H1 (cell line): ENCODE measurements around the gene EIF2AK2. TPM values are rescaled to one million over a fixed set of nuclear protein-coding genes. Genes with fewer than 3 reads are reported as not detected.

Experiments used
- CTCF ChIA-PET: fragments of 300-600 bp; sonication (Branson Sonifier 250); formaldehyde crosslinking; loops from one replicate; lab custom pipeline; 2021; ENCODE audit not compliant: partially characterized antibody; lab: Charles Lee
- POLR2A ChIA-PET: fragments of 300-600 bp; sonication (Branson Sonifier 250); formaldehyde crosslinking; loops from one replicate; lab custom pipeline; 2021; ENCODE audit warnings: inconsistent platforms; ENCODE audit not compliant: partially characterized antibody; lab: Charles Lee
- DNase-seq, 2 experiments: peaks; one replicate each; pipeline versions ENCODE4 v3.0.0 to v3.0.0-alpha.2; 2010 to 2022; ENCODE audit warnings: low spot score in 2 of 2, low read depth in 1 of 2, mixed read lengths in 1 of 2
- FAIRE-seq: peaks from 2 replicates; lab custom pipeline; 2011; peaks lifted over from hg19 to GRCh38; lab: Jason Lieb, UNC
- H2AFZ ChIP-seq: 2 replicates; pipeline ENCODE4 v1.8.1; 2012; ENCODE audit warnings: low read length, inconsistent platforms
- H2AK5ac ChIP-seq: 2 replicates; pipeline ENCODE4 v1.6.1; 2013; ENCODE audit warnings: low read depth, low read length
- H2BK120ac ChIP-seq: replicated peaks from 2 replicates; pipeline ENCODE3; 2013; ENCODE audit warnings: low read depth, low read length, inconsistent platforms
- H2BK12ac ChIP-seq: 2 replicates; pipeline ENCODE4 v1.6.1; 2013; ENCODE audit warnings: low read depth, low read length
- H2BK15ac ChIP-seq: 2 replicates; pipeline ENCODE4 v1.6.1; 2013; ENCODE audit warnings: low read length
- H2BK20ac ChIP-seq: 2 replicates; pipeline ENCODE4 v1.6.1; 2013; ENCODE audit warnings: low read length
- H2BK5ac ChIP-seq: 2 replicates; pipeline ENCODE4 v1.6.1; 2013; ENCODE audit warnings: low read depth, low read length
- H3K14ac ChIP-seq: 2 replicates; pipeline ENCODE4 v1.6.1; 2013; ENCODE audit warnings: inconsistent platforms; ENCODE audit not compliant: insufficient read length
- H3K18ac ChIP-seq: 2 replicates; pipeline ENCODE4 v1.6.1; 2013; ENCODE audit warnings: low read length; ENCODE audit errors: extremely low read depth
- H3K23ac ChIP-seq: 2 replicates; pipeline ENCODE4 v1.6.1; 2013; ENCODE audit warnings: inconsistent platforms; ENCODE audit not compliant: insufficient read length
- H3K23me2 ChIP-seq: 2 replicates; pipeline ENCODE4 v1.6.1; 2013; ENCODE audit warnings: low read depth, low read length
- H3K27ac ChIP-seq: 2 replicates; pipeline ENCODE4 v1.6.1; 2011; ENCODE audit warnings: low read depth, low read length, inconsistent platforms
- H3K27me3 ChIP-seq, 4 experiments: replicated peaks in 1 of 4; 1 replicate in 1 of 4; 2 replicates in 3 of 4; pipeline versions ENCODE4 v1.6.1 to v1.8.1; 2011 to 2013; ENCODE audit warnings: low read length in 3 of 4, mild to moderate bottlenecking in 3 of 4, inconsistent platforms in 2 of 4, mixed read lengths in 2 of 4, moderate library complexity in 1 of 4; ENCODE audit not compliant: control insufficient read depth in 3 of 4, insufficient read depth in 3 of 4; ENCODE audit errors: extremely low read depth in 1 of 4
- H3K36me3 ChIP-seq, 4 experiments: 2 replicates each; pipeline versions ENCODE4 v1.6.1 to v1.8.1; 2011 to 2013; ENCODE audit warnings: mild to moderate bottlenecking in 4 of 4, low read length in 3 of 4, moderate library complexity in 2 of 4, control low read depth in 1 of 4, inconsistent platforms in 1 of 4; ENCODE audit not compliant: insufficient read depth in 4 of 4, control insufficient read depth in 2 of 4
- H3K4ac ChIP-seq: replicated peaks from 2 replicates; pipeline ENCODE3; 2013; ENCODE audit warnings: low read length, low read depth, mixed read lengths, inconsistent platforms; ENCODE audit not compliant: insufficient read length
- H3K4me1 ChIP-seq, 4 experiments: replicated peaks in 1 of 4; 1 replicate in 1 of 4; 2 replicates in 3 of 4; pipeline versions ENCODE4 v1.6.1 to v1.8.1; 2011 to 2013; ENCODE audit warnings: low read length in 3 of 4, inconsistent platforms in 2 of 4, mixed read lengths in 1 of 4; ENCODE audit not compliant: insufficient read depth in 4 of 4, control insufficient read depth in 3 of 4
- H3K4me2 ChIP-seq, 2 experiments: 2 replicates each; pipeline versions ENCODE4 v1.6.1 to v1.8.1; 2011 to 2013; ENCODE audit warnings: low read depth in 2 of 2, low read length in 2 of 2, control low read depth in 1 of 2, inconsistent platforms in 1 of 2, mild to moderate bottlenecking in 1 of 2; ENCODE audit not compliant: insufficient read depth in 1 of 2
- H3K4me3 ChIP-seq, 4 experiments: fragments of 200-600, 300-600 bp in 1 of 4; sonication (generic), shearing (Covaris generic), sonication (Bioruptor Twin) in 1 of 4; 2 replicates each; pipeline versions ENCODE4 v1.5.1 to v1.8.1; 2011 to 2016; ENCODE audit warnings: low read length in 4 of 4, low read depth in 3 of 4, control low read depth in 2 of 4, inconsistent platforms in 2 of 4, mild to moderate bottlenecking in 2 of 4, mixed read lengths in 1 of 4, moderate library complexity in 1 of 4; ENCODE audit not compliant: insufficient read depth in 2 of 4; ENCODE audit errors: extremely low read depth in 1 of 4
- H3K56ac ChIP-seq: replicated peaks from 2 replicates; pipeline ENCODE3; 2013; ENCODE audit warnings: low read depth, mild to moderate bottlenecking, mixed read lengths, low read length, inconsistent platforms; ENCODE audit not compliant: insufficient read length
- H3K79me1 ChIP-seq: 2 replicates; pipeline ENCODE4 v1.6.1; 2013; ENCODE audit warnings: low read depth, low read length, control low read depth
- H3K79me2 ChIP-seq, 2 experiments: 2 replicates each; pipeline versions ENCODE4 v1.6.1 to v1.8.1; 2012 to 2013; ENCODE audit warnings: low read length in 2 of 2, mild to moderate bottlenecking in 2 of 2, inconsistent platforms in 1 of 2; ENCODE audit not compliant: insufficient read depth in 2 of 2, control insufficient read depth in 1 of 2
- H3K9ac ChIP-seq, 4 experiments: replicated peaks in 1 of 4; 1 replicate in 1 of 4; 2 replicates in 3 of 4; pipeline versions ENCODE4 v1.6.1 to v1.8.1; 2011 to 2013; ENCODE audit warnings: low read depth in 3 of 4, low read length in 3 of 4, control low read depth in 2 of 4, mild to moderate bottlenecking in 2 of 4, moderate library complexity in 2 of 4, inconsistent platforms in 1 of 4; ENCODE audit errors: extremely low read depth in 1 of 4
- H3K9me3 ChIP-seq, 2 experiments: 2 replicates each; pipeline versions ENCODE4 v1.6.1 to v1.8.1; 2012 to 2013; ENCODE audit warnings: mild to moderate bottlenecking in 2 of 2, moderate library complexity in 2 of 2, control low read depth in 1 of 2, inconsistent platforms in 1 of 2, low read depth in 1 of 2, low read length in 1 of 2, mixed read lengths in 1 of 2; ENCODE audit not compliant: insufficient read depth in 2 of 2
- H4K20me1 ChIP-seq, 2 experiments: replicated peaks in 1 of 2; 2 replicates each; pipeline versions ENCODE3 to v1.8.1; 2011 to 2013; ENCODE audit warnings: inconsistent platforms in 2 of 2, low read length in 2 of 2, mild to moderate bottlenecking in 1 of 2; ENCODE audit not compliant: insufficient read depth in 2 of 2, control insufficient read depth in 1 of 2
- H4K5ac ChIP-seq: 2 replicates; pipeline ENCODE4 v1.6.1; 2013; ENCODE audit warnings: low read length, low read depth, mixed read lengths, inconsistent platforms; ENCODE audit not compliant: insufficient read length
- H4K8ac ChIP-seq: 2 replicates; pipeline ENCODE4 v1.8.0; 2013; ENCODE audit warnings: mild to moderate bottlenecking, moderate library complexity, low read length, inconsistent platforms; ENCODE audit not compliant: insufficient read depth; ENCODE audit errors: extremely low read depth
- H4K91ac ChIP-seq: replicated peaks from 2 replicates; pipeline ENCODE3; 2013; ENCODE audit warnings: low read length, mixed read lengths, inconsistent platforms; ENCODE audit not compliant: insufficient read length
- BRCA1 ChIP-seq: IDR thresholded peaks from 2 replicates; pipeline ENCODE4 v1.6.1; 2012; ENCODE audit warnings: low read depth, low read length, improper control_type of control experiment
- EGR1 ChIP-seq: IDR thresholded peaks from 2 replicates; pipeline ENCODE4 v1.6.1; 2011; ENCODE audit warnings: low read depth, low read length, borderline replicate concordance
- POLR2AphosphoS5 ChIP-seq: IDR thresholded peaks from 2 replicates; pipeline ENCODE4 v1.6.1; 2011; ENCODE audit warnings: low read depth, low read length
- YY1 ChIP-seq: IDR thresholded peaks from 2 replicates; pipeline ENCODE4 v1.6.1; 2011; ENCODE audit warnings: low read depth, mild to moderate bottlenecking, low read length
- WGBS, 2 experiments: shearing (Covaris generic) in 1 of 2; methylation state at CpG; one replicate each; pipeline versions ENCODE4 v1.1.6 to v1.1.7; 2013 to 2015; ENCODE audit warnings: low lambda C conversion rate in 2 of 2, mixed read lengths in 2 of 2, inconsistent platforms in 1 of 2, low coverage in 1 of 2, missing lambda C conversion rate in 1 of 2; ENCODE audit not compliant: insufficient replicate concordance in 2 of 2, insufficient coverage in 1 of 2, insufficient read length in 1 of 2; ENCODE audit errors: extremely low coverage in 1 of 2, missing lambda C conversion rate in 1 of 2; 5-methylcytosine and 5-hydroxymethylcytosine counted together
- polyA plus RNA-seq, 7 experiments: library from polyadenylated mRNA; depleted of rRNA in 3 of 7; stranded (reverse) in 5 of 7; unstranded in 2 of 7; fragments of >200 nt in 5 of 7; fragments of 200-250 nt in 2 of 7; gene quantifications; 1 replicate in 5 of 7; 2 replicates in 1 of 7; 4 replicates in 1 of 7; pipeline versions ENCODE4 v1.2.1 to v1.2.3, GENCODE V29; 2011 to 2013; ENCODE audit warnings: missing spikeins in 2 of 7, mixed read lengths in 2 of 7
- total RNA-seq: library from RNA; stranded (reverse); fragmentation: NEBNext Ultra II Directional; extraction: Animal tissue kit (Norgen Biotek cat#: 25700); gene quantifications from 2 replicates; pipeline ENCODE4 v1.2.1, GENCODE V29; 2021
- TF ChIP-seq, protein P1 (sequence below): IDR thresholded peaks from 2 replicates; pipeline ENCODE4 v1.6.1; 2012; ENCODE audit warnings: inconsistent platforms

Gene EIF2AK2
- total and polyA plus RNA-seq, 2 of the 8 experiments (the other 6 are each of a cell fraction or from before 2014, with no cell fraction given): 13.1 to 46.9 TPM

DNA sequence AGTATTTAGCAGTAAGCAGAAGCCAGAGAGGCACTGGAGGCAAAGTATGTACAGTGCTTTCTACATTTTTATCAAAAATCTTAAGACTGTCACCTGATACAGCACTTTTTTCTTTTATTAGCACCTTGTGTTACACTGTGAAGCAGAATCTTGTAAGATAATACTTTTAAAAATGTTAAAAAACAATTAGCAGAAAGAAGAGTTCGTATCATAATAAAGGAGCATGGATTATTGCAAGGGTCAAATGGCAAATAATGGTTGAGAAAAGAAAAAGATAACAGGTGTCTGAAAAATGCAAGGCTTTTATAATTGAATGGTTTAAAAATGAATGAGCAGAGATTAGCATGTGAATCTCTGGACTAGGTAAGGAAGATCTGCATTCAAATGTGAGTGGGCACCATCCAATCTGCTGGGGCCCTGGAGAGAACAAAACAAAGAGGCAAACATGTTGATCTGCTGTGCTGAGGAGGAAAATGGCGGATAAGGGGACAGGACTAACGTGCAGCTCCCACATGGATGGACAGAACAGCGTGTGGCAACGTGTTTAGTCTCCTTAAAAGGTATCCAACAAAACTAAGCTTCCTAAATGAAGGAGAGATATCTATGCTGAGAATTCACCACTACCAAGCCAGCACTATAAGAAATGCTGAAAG, 49.0 kb upstream of the EIF2AK2 start:
- Histone ChIP-seq H4K8ac (no peak overlapping the region), H2BK120ac (peak overlapping the region; percentile 52), H2BK15ac (no peak overlapping the region), H3K79me2 (peaks cover 0 to 50% of the 10 kb centered on the region in 2 experiments; a peak in 2 of 4 replicates), H2BK12ac (peak overlapping the region; percentile 94; the same call in 1 of the 2 replicates), H3K4me2 (peak overlapping the region; percentile 37 to 45; a peak in 3 of 4 replicates), H4K20me1 (peaks cover 0 to 2% of the 10 kb centered on the region in 2 experiments), H3K27ac (peak overlapping the region; percentile 83), H4K91ac (peak overlapping the region; percentile 93), H4K5ac (peak overlapping the region; percentile 78), H3K9ac (peak overlapping the region in 3 of 4 experiments; percentile 0 to 24 (median 20); a peak in 3 of 7 replicates), H2BK20ac (peak overlapping the region; percentile 36; the same call in 1 of the 2 replicates), H3K79me1 (no peaks in the 10 kb centered on the region), H3K4me1 (peaks cover 0 to 7% (median 0%) of the 10 kb centered on the region in 4 experiments; a peak in 2 of 7 replicates), H3K56ac (peak overlapping the region; percentile 20), H3K4ac (no peak overlapping the region), H3K23me2 (no peaks in the 10 kb centered on the region), H3K9me3 (peaks cover 9 to 18% of the 10 kb centered on the region in 2 experiments), H3K18ac (0 out of 2 replicates have a peak overlapping the region, but pooled peaks have one; percentile 49), H3K27me3 (no peaks in the 10 kb centered on the region), H2BK5ac (peak overlapping the region; percentile 97), H3K4me3 (peak overlapping the region in 1 of 4 experiments; percentile 49; a peak in 1 of 8 replicates), H2AK5ac (peak overlapping the region; percentile 2; the same call in 1 of the 2 replicates), H3K23ac (no peak overlapping the region), H2AFZ (no peak overlapping the region), H3K14ac (no peak overlapping the region), H3K36me3 (peaks cover 13 to 83% (median 53%) of the 10 kb centered on the region in 4 experiments)
- DNase-seq (peak in 1 of 2 experiments; percentile 79), FAIRE-seq (peak; percentile 99)
- CTCF ChIA-PET: interaction anchor here (0.7 to 2.4 kb wide), 2 partner anchors 14 to 37 kb away, joined by 3 to 12 read pairs; no protein-coding TSS in a partner anchor
- 4% methylated on average over 5 of the region's 5 CpGs; no CpG with 5 or more reads in 1 of the 2 experiments for whole genome bisulfite sequencing, 2 experiments
- POLR2A ChIA-PET: interaction anchor here (0.7 to 2.1 kb wide), 13 partner anchors 8 to 29 kb away, joined by 3 to 26 read pairs (median 4); partner anchors contain the start of gene CEBPZOS
- TF ChIP-seq POLR2AphosphoS5: peak; percentile 96
- TF ChIP-seq, protein P1, sequence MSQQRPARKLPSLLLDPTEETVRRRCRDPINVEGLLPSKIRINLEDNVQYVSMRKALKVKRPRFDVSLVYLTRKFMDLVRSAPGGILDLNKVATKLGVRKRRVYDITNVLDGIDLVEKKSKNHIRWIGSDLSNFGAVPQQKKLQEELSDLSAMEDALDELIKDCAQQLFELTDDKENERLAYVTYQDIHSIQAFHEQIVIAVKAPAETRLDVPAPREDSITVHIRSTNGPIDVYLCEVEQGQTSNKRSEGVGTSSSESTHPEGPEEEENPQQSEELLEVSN: peak; percentile 86
- TF ChIP-seq YY1: peak; percentile 96
- no peak for TF ChIP-seq BRCA1
- peak; percentile 38; the same call in 1 of the 2 replicates for TF ChIP-seq EGR1
